Lower leg skin (tissue), 4 donors: ENCODE data around the gene DDI1. TPM values are rescaled to one million over a fixed set of nuclear protein-coding genes. Genes with fewer than 3 reads are reported as not detected.

Experiments used
- DNase-seq, 2 donors: peaks; one replicate each; pipeline ENCODE4 v3.0.0-alpha.2; 2019; ENCODE audit warnings: low spot score in 2 of 2
- H3K4me3 ChIP-seq: fragments of 200-600 bp; sonication (generic); 2 replicates; pipeline ENCODE4 v1.5.1; 2017; ENCODE audit warnings: mild to moderate bottlenecking, low read depth; ENCODE audit not compliant: poor library complexity, severe bottlenecking
- CTCF ChIP-seq, 3 donors: fragments of 450-650 bp; IDR thresholded peaks; one replicate each; pipeline ENCODE4 v1.5.1; 2016; ENCODE audit warnings: antibody characterized with exemption in 3 of 3, mild to moderate bottlenecking in 3 of 3, moderate library complexity in 2 of 3
- POLR2A ChIP-seq, 2 donors: fragments of 450-650 bp; IDR thresholded peaks; one replicate each; pipeline ENCODE4 v1.6.1; 2016 to 2017; ENCODE audit warnings: antibody characterized with exemption in 2 of 2, mild to moderate bottlenecking in 1 of 2, moderate library complexity in 1 of 2
- WGBS, 2 donors: methylation state at CpG; one replicate each; pipeline ENCODE4 v1.1.5; 2018; 5-methylcytosine and 5-hydroxymethylcytosine counted together
- intact Hi-C: fragments of 100-400 bp; cut with DNase I; formaldehyde crosslinking; loops from one replicate; pipeline ENCODE4 v1.15.0; 2023; ENCODE audit warnings: low total_unique reads
- total RNA-seq, 4 donors: library from RNA; depleted of rRNA; stranded (reverse); fragments of >200 nt; gene quantifications; one replicate each; pipeline ENCODE4 v1.1.0, GENCODE V29; 2016

DDI1 gene
- total RNA-seq, 4 donors from 2014 or later, result not detected

- DNase-seq, result no peak
- TF ChIP-seq POLR2A (IDR thresholded peaks at IDR 0.05) (no peak), CTCF (IDR thresholded peaks at IDR 0.05) (no peak)
- intact Hi-C loops, result no loop called here
- no peak overlapping the region for H3K4me3 ChIP-seq
Observed at GRCh38 chr11:104003491-104003890, 32.9 kb upstream of the DDI1 start.

- no peak for TF ChIP-seq CTCF (IDR thresholded peaks at IDR 0.05)
- no peak for TF ChIP-seq POLR2A (IDR thresholded peaks at IDR 0.05)
- intact Hi-C loops, result no loop called here
- no peak for DNase-seq
- no peak overlapping the region for H3K4me3 ChIP-seq
- WGBS, 2 donors, result 46 to 50% methylated on average over 2 of the region's 2 CpGs
Observed at GRCh38 chr11:104005234-104005855, 31.1 kb upstream of the DDI1 start.

- H3K4me3 ChIP-seq, result no peak overlapping the region
- DNase-seq, result no peak
- no peak for TF ChIP-seq POLR2A (IDR thresholded peaks at IDR 0.05)
- TF ChIP-seq CTCF (IDR thresholded peaks at IDR 0.05), result no peak
- intact Hi-C loops, result no loop called here
- WGBS, 2 donors, result 65 to 67% methylated on average over 3 of the region's 3 CpGs
Observed at GRCh38 chr11:104009744-104010143, 26.7 kb upstream of the DDI1 start.

- DNase-seq, result no peak
- no peak overlapping the region for H3K4me3 ChIP-seq
- WGBS, 2 donors, result 77 to 79% methylated on average over 2 of the region's 2 CpGs
- TF ChIP-seq CTCF (IDR thresholded peaks at IDR 0.05) (no peak), POLR2A (IDR thresholded peaks at IDR 0.05) (no peak)
- intact Hi-C loops, result no loop called here
Observed at GRCh38 chr11:104011044-104011443, 25.4 kb upstream of the DDI1 start.

GRCh38 chr11:104015649-104016415, 20.6 kb upstream of the DDI1 start:
- 82 to 83% methylated on average over 3 of the region's 3 CpGs for WGBS, 2 donors
- intact Hi-C loops, result no loop called here

More at GRCh38 chr11:104015649-104016415, 20.6 kb upstream of the DDI1 start:
- TF ChIP-seq CTCF (IDR thresholded peaks at IDR 0.05), result no peak
- no peak for TF ChIP-seq POLR2A (IDR thresholded peaks at IDR 0.05)
- DNase-seq, result no peak
- no peak overlapping the region for H3K4me3 ChIP-seq
